Measurements from ENCODE around the gene ATP9A.

GRCh38 chr20:51767867-51768758 is at the start of gene ATP9A:
- TF ChIP-seq CTCF (IDR thresholded peaks at IDR 0.05) (no peak), POLR2A (IDR thresholded peaks at IDR 0.05) (no peak)
